SK-N-SH (cell line): ENCODE data around the gene KLRC2. TPM values are rescaled to one million over a fixed set of nuclear protein-coding genes. Genes with fewer than 3 reads are reported as not detected.

Experiments used
- CTCF ChIA-PET: fragments of 300-600, 350-600 bp; formaldehyde crosslinking; extraction: SDS; loops from one replicate; lab custom pipeline; 2021; lab: Yijun Ruan, JAX
- POLR2A ChIA-PET: fragments of 350-600 bp; sonication (Branson Sonifier 250); formaldehyde crosslinking; extraction: SDS; loops from one replicate; lab custom pipeline; 2020; ENCODE audit warnings: antibody characterized with exemption, inconsistent platforms; lab: Yijun Ruan, JAX
- DNase-seq: peaks from one replicate; pipeline ENCODE4 v3.0.0; 2012
- H2AFZ ChIP-seq: fragments of 200-600 bp; sonication (generic); 2 replicates; pipeline ENCODE4 v1.8.1; 2016; ENCODE audit warnings: antibody characterized with exemption, mild to moderate bottlenecking, low read depth
- H3F3A ChIP-seq: fragments of 200-600 bp; sonication (generic); replicated peaks from 2 replicates; pipeline ENCODE3; 2016; ENCODE audit warnings: antibody characterized with exemption, mild to moderate bottlenecking; ENCODE audit not compliant: insufficient read depth
- H3K27ac ChIP-seq, 2 experiments: fragments of 200-500 bp in 1 of 2; fragments of 200-600 bp in 1 of 2; sonication (Bioruptor generic) in 1 of 2; sonication (generic), shearing (Covaris generic) in 1 of 2; 2 replicates each; pipeline versions ENCODE4 v1.5.1 to v1.6.1; 2014 to 2016; ENCODE audit warnings: low read depth in 2 of 2, inconsistent platforms in 1 of 2, low read length in 1 of 2, mild to moderate bottlenecking in 1 of 2, mixed read lengths in 1 of 2
- H3K27me3 ChIP-seq: fragments of 200-600 bp; sonication (generic), shearing (Covaris generic); 2 replicates; pipeline ENCODE4 v1.6.1; 2016; ENCODE audit warnings: mixed run types; ENCODE audit not compliant: insufficient read depth
- H3K36me3 ChIP-seq, 2 experiments: fragments of 200-500 bp in 1 of 2; fragments of 200-600 bp in 1 of 2; sonication (Bioruptor generic) in 1 of 2; sonication (generic) in 1 of 2; replicated peaks in 1 of 2; 2 replicates each; pipeline versions ENCODE3 to v1.5.1; 2014 to 2016; ENCODE audit warnings: low read length in 1 of 2, mild to moderate bottlenecking in 1 of 2; ENCODE audit not compliant: insufficient read depth in 2 of 2, control insufficient read depth in 1 of 2
- H3K4me1 ChIP-seq, 2 experiments: fragments of 200-500 bp in 1 of 2; fragments of 200-600 bp in 1 of 2; sonication (Bioruptor generic) in 1 of 2; sonication (generic), shearing (Covaris generic) in 1 of 2; 2 replicates each; pipeline versions ENCODE4 v1.5.1 to v1.6.1; 2014 to 2016; ENCODE audit warnings: low read depth in 1 of 2, low read length in 1 of 2, mixed run types in 1 of 2; ENCODE audit not compliant: insufficient read depth in 2 of 2, control insufficient read depth in 1 of 2
- H3K4me2 ChIP-seq: fragments of 200-600 bp; sonication (generic), shearing (Covaris generic); 2 replicates; pipeline ENCODE4 v1.6.1; 2017; ENCODE audit warnings: mixed run types
- H3K4me3 ChIP-seq, 2 experiments: fragments of 200-500 bp in 1 of 2; fragments of 200-600 bp in 1 of 2; sonication (Bioruptor generic) in 1 of 2; sonication (generic), shearing (Covaris generic) in 1 of 2; 2 replicates each; pipeline versions ENCODE4 v1.5.1 to v1.8.1; 2014 to 2016; ENCODE audit warnings: low read depth in 2 of 2, inconsistent platforms in 1 of 2, low read length in 1 of 2, mild to moderate bottlenecking in 1 of 2, mixed read lengths in 1 of 2, moderate library complexity in 1 of 2
- H3K79me2 ChIP-seq: fragments of 200-600 bp; sonication (generic); 2 replicates; pipeline ENCODE4 v1.8.1; 2017; ENCODE audit warnings: mild to moderate bottlenecking; ENCODE audit not compliant: insufficient read depth
- H3K9ac ChIP-seq: fragments of 200-600 bp; sonication (generic); 2 replicates; pipeline ENCODE4 v1.6.1; 2017; ENCODE audit warnings: mixed run types
- H3K9me2 ChIP-seq: fragments of 200-600 bp; sonication (generic); 2 replicates; pipeline ENCODE4 v1.6.1; 2017; ENCODE audit warnings: mixed run types
- H3K9me3 ChIP-seq: fragments of 200-600 bp; sonication (generic); 2 replicates; pipeline ENCODE4 v1.6.1; 2017; ENCODE audit warnings: mixed run types, mild to moderate bottlenecking, moderate library complexity
- H4K20me1 ChIP-seq: fragments of 200-600 bp; sonication (generic); 2 replicates; pipeline ENCODE4 v1.6.1; 2017; ENCODE audit warnings: mild to moderate bottlenecking, mixed run types; ENCODE audit not compliant: insufficient read depth
- CHD2 ChIP-seq: fragments of 150-350 bp; IDR thresholded peaks from 2 replicates; pipeline ENCODE4 v1.6.1; 2018; ENCODE audit warnings: low read length; ENCODE audit not compliant: partially characterized antibody
- GABPA ChIP-seq: IDR thresholded peaks from 2 replicates; pipeline ENCODE4 v1.4.0; 2012; ENCODE audit warnings: low read depth, mild to moderate bottlenecking
- GATA2 ChIP-seq: sonication (generic); formaldehyde crosslinking; IDR thresholded peaks from 2 replicates; pipeline ENCODE4 v1.5.0; 2020; ENCODE audit warnings: mild to moderate bottlenecking, missing genetic modification reagents
- JUND ChIP-seq: IDR thresholded peaks from 2 replicates; pipeline ENCODE4 v1.4.0; 2012
- MEF2A ChIP-seq: IDR thresholded peaks from 2 replicates; pipeline ENCODE4 v1.4.0; 2012; ENCODE audit warnings: low read depth, borderline replicate concordance
- MXI1 ChIP-seq: IDR thresholded peaks from 2 replicates; pipeline ENCODE4 v1.6.1; 2012; ENCODE audit warnings: mild to moderate bottlenecking, low read depth, low read length, improper control_type of control experiment
- NRF1 ChIP-seq: IDR thresholded peaks from 2 replicates; pipeline ENCODE4 v1.6.1; 2012; ENCODE audit warnings: low read depth, mild to moderate bottlenecking, low read length
- POLR2AphosphoS5 ChIP-seq: IDR thresholded peaks from 2 replicates; pipeline ENCODE4 v1.6.1; 2012; ENCODE audit warnings: low read depth, low read length
- RCOR1 ChIP-seq: fragments of 150-350 bp; IDR thresholded peaks from 2 replicates; pipeline ENCODE4 v1.6.1; 2017; ENCODE audit warnings: antibody characterized with exemption, low read length
- RXRA ChIP-seq: IDR thresholded peaks from 2 replicates; pipeline ENCODE4 v1.4.0; 2012; ENCODE audit warnings: low read depth, mild to moderate bottlenecking, borderline replicate concordance
- SIN3A ChIP-seq: IDR thresholded peaks from 2 replicates; pipeline ENCODE4 v1.6.1; 2012; ENCODE audit warnings: low read depth, mild to moderate bottlenecking, low read length, moderate library complexity, borderline replicate concordance
- TCF12 ChIP-seq: IDR thresholded peaks from 2 replicates; pipeline ENCODE4 v1.4.0; 2012
- YY1 ChIP-seq: IDR thresholded peaks from 2 replicates; pipeline ENCODE4 v1.4.0; 2012; ENCODE audit warnings: low read depth, mild to moderate bottlenecking
- WGBS: methylation state at CpG from one replicate; pipeline ENCODE4 v1.1.6; 2017; ENCODE audit warnings: low lambda C conversion rate; 5-methylcytosine and 5-hydroxymethylcytosine counted together
- polyA plus RNA-seq, 3 experiments: library from polyadenylated mRNA; depleted of rRNA; stranded (reverse); fragments of >200 nt; gene quantifications; 2 replicates each; pipeline ENCODE4 v1.2.3, GENCODE V29; 2012
- TF ChIP-seq, protein P1 (sequence below): fragments of 150-350 bp; IDR thresholded peaks from 2 replicates; pipeline ENCODE4 v1.6.1; 2016; ENCODE audit warnings: mild to moderate bottlenecking, low read depth, low read length
- TF ChIP-seq, protein P2 (sequence below): fragments of 150-350 bp; IDR thresholded peaks from 2 replicates; pipeline ENCODE4 v1.6.1; 2017; ENCODE audit warnings: antibody characterized with exemption, low read length, low read depth, borderline replicate concordance
- TF ChIP-seq, protein P3 (sequence below): IDR thresholded peaks from 2 replicates; pipeline ENCODE4 v1.6.1; 2012; ENCODE audit warnings: mild to moderate bottlenecking, low read depth, low read length, moderate library complexity
- TF ChIP-seq, protein P4 (sequence below): fragments of 200-600 bp; sonication (generic); IDR thresholded peaks from 2 replicates; pipeline ENCODE4 v1.6.1; 2017; ENCODE audit warnings: antibody characterized with exemption, mild to moderate bottlenecking, moderate library complexity

The KLRC2 gene
- polyA plus RNA-seq, 1 of the 3 experiments (the other 2 are of a cell fraction) = not detected

DNA sequence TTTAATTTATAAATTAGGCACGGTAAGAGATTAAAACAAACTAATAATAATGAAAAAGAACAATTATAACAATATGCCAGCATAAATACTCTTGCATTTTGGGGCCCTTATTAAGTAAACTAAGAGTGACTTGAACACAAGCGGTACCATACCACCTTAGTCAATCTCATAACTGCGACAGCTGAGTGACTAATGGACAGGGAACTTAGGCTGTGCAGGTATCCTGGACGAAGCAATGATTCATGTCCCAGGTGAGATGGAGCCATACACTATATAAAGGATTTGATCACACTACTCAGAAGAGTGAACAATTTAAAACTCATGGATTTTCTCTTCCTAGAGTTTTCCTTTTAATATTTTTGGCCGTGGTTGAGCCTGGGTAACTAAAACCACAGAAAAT lies 30.5 kb downstream of the KLRC2 start:
- 23% methylated on average over 5 of the region's 5 CpGs for WGBS
- CTCF ChIA-PET = interaction anchor here (0.8 kb wide), 1 partner anchor 10 kb away, joined by 3 read pairs; no protein-coding TSS in a partner anchor
- Histone ChIP-seq H3K36me3 (no peaks in the 10 kb centered on the region), H3K9ac (no peak overlapping the region), H3K9me2 (no peaks in the 10 kb centered on the region), H3K27ac (no peak overlapping the region), H3K4me2 (no peak overlapping the region), H3K4me1 (no peaks in the 10 kb centered on the region), H3K4me3 (no peak overlapping the region), H2AFZ (no peak overlapping the region), H4K20me1 (no peaks in the 10 kb centered on the region), H3K9me3 (no peaks in the 10 kb centered on the region), H3F3A (no peaks in the 10 kb centered on the region), H3K79me2 (no peaks in the 10 kb centered on the region), H3K27me3 (no peaks in the 10 kb centered on the region; the same call in 1 of the 2 replicates)
- TF ChIP-seq RXRA = no peak
- no peak for TF ChIP-seq JUND
- TF ChIP-seq, protein P1, sequence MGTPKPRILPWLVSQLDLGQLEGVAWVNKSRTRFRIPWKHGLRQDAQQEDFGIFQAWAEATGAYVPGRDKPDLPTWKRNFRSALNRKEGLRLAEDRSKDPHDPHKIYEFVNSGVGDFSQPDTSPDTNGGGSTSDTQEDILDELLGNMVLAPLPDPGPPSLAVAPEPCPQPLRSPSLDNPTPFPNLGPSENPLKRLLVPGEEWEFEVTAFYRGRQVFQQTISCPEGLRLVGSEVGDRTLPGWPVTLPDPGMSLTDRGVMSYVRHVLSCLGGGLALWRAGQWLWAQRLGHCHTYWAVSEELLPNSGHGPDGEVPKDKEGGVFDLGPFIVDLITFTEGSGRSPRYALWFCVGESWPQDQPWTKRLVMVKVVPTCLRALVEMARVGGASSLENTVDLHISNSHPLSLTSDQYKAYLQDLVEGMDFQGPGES = no peak
- no peak for TF ChIP-seq RCOR1
- TF ChIP-seq, protein P2, sequence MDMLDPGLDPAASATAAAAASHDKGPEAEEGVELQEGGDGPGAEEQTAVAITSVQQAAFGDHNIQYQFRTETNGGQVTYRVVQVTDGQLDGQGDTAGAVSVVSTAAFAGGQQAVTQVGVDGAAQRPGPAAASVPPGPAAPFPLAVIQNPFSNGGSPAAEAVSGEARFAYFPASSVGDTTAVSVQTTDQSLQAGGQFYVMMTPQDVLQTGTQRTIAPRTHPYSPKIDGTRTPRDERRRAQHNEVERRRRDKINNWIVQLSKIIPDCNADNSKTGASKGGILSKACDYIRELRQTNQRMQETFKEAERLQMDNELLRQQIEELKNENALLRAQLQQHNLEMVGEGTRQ = no peak
- TF ChIP-seq POLR2AphosphoS5 = no peak
- TF ChIP-seq YY1 = no peak
- no peak for TF ChIP-seq MXI1
- TF ChIP-seq, protein P3, sequence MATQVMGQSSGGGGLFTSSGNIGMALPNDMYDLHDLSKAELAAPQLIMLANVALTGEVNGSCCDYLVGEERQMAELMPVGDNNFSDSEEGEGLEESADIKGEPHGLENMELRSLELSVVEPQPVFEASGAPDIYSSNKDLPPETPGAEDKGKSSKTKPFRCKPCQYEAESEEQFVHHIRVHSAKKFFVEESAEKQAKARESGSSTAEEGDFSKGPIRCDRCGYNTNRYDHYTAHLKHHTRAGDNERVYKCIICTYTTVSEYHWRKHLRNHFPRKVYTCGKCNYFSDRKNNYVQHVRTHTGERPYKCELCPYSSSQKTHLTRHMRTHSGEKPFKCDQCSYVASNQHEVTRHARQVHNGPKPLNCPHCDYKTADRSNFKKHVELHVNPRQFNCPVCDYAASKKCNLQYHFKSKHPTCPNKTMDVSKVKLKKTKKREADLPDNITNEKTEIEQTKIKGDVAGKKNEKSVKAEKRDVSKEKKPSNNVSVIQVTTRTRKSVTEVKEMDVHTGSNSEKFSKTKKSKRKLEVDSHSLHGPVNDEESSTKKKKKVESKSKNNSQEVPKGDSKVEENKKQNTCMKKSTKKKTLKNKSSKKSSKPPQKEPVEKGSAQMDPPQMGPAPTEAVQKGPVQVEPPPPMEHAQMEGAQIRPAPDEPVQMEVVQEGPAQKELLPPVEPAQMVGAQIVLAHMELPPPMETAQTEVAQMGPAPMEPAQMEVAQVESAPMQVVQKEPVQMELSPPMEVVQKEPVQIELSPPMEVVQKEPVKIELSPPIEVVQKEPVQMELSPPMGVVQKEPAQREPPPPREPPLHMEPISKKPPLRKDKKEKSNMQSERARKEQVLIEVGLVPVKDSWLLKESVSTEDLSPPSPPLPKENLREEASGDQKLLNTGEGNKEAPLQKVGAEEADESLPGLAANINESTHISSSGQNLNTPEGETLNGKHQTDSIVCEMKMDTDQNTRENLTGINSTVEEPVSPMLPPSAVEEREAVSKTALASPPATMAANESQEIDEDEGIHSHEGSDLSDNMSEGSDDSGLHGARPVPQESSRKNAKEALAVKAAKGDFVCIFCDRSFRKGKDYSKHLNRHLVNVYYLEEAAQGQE = no peak
- no peak for TF ChIP-seq NRF1
- no peak for TF ChIP-seq CHD2
- TF ChIP-seq MEF2A = no peak
- no peak for TF ChIP-seq GABPA
- POLR2A ChIA-PET = no interaction called here
- no peak for DNase-seq

DNA sequence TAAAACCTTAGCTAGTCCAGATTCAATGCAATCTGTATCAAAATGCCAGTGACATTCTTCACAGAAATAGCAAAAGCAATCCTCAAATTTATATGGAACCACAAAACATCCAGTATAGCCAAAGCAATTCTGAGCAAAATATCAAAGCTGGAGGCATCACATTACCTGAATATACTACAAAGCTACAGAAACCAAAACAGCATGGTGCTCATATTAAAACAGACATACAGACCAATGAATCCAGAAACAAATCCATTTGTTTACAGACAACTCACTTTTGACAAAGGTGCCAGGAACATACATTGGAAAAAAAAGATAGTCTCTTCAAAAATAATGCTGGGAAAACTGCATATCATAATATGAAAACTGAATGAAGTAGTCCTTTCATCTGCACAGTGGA lies 31.0 kb downstream of the KLRC2 start:
- POLR2A ChIA-PET = no interaction called here

More for the DNA sequence above, 31.0 kb downstream of the KLRC2 start:
- no peaks in the 10 kb centered on the region for H3K36me3 ChIP-seq
- H3K4me1 ChIP-seq = no peaks in the 10 kb centered on the region
- no peak overlapping the region for H3K27ac ChIP-seq
- no peak overlapping the region for H2AFZ ChIP-seq
- no peaks in the 10 kb centered on the region for H3K9me2 ChIP-seq
- H3K27me3 ChIP-seq = no peaks in the 10 kb centered on the region; the same call in 1 of the 2 replicates
- no peak overlapping the region for H3K4me2 ChIP-seq
- no peaks in the 10 kb centered on the region for H3K79me2 ChIP-seq
- DNase-seq = no peak
- no peaks in the 10 kb centered on the region for H4K20me1 ChIP-seq
- H3F3A ChIP-seq = no peaks in the 10 kb centered on the region
- no peak for TF ChIP-seq SIN3A
- TF ChIP-seq JUND = no peak
- TF ChIP-seq, protein P4, sequence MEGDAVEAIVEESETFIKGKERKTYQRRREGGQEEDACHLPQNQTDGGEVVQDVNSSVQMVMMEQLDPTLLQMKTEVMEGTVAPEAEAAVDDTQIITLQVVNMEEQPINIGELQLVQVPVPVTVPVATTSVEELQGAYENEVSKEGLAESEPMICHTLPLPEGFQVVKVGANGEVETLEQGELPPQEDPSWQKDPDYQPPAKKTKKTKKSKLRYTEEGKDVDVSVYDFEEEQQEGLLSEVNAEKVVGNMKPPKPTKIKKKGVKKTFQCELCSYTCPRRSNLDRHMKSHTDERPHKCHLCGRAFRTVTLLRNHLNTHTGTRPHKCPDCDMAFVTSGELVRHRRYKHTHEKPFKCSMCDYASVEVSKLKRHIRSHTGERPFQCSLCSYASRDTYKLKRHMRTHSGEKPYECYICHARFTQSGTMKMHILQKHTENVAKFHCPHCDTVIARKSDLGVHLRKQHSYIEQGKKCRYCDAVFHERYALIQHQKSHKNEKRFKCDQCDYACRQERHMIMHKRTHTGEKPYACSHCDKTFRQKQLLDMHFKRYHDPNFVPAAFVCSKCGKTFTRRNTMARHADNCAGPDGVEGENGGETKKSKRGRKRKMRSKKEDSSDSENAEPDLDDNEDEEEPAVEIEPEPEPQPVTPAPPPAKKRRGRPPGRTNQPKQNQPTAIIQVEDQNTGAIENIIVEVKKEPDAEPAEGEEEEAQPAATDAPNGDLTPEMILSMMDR = no peak
- TF ChIP-seq GATA2 (CRISPR knock-in tag) = no peak
- TF ChIP-seq RXRA = no peak
- no peak for TF ChIP-seq RCOR1
- TF ChIP-seq TCF12 = no peak
- TF ChIP-seq, protein P3 = no peak
- CTCF ChIA-PET = interaction anchor here (0.8 kb wide), 1 partner anchor 10 kb away, joined by 3 read pairs; no protein-coding TSS in a partner anchor
- H3K9ac ChIP-seq = no peak overlapping the region
- no peak overlapping the region for H3K4me3 ChIP-seq
- no peaks in the 10 kb centered on the region for H3K9me3 ChIP-seq
